Measurements from ENCODE around the gene NPTXR. TPM values are rescaled to one million over a fixed set of nuclear protein-coding genes. Genes with fewer than 3 reads are reported as not detected.
A peak's percentile ranks its signal among the peaks of the same experiment; 100 is the strongest.

NPTXR gene
- total and polyA plus RNA-seq, 3 donors from 2014 or later, result 3.9 to 14.1 (median 12.6) TPM

DNA sequence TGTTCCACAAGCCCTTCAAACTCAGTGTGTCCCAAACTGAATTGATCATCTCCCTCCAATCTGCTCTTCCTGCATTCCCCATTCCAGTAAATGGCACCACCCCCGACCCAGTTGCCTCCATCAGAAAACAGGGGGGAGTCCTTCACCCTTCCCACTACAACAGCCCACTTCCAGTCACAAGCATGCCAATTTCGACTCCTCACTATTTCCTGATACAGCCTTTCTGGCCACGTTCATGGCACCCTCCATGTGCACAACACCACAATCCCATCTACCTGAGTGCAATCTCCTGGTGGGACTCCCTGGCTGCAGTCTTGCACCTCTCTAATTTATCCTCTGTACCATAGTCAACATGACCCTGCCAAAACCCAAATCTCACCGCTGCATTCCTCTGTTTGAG is 48.3 kb downstream of the NPTXR start:
- no peak overlapping the region for H3K4me3 ChIP-seq
- 73 to 81% methylated on average over 4 of the region's 4 CpGs for WGBS, 2 donors
- H3K27me3 ChIP-seq, result no peaks in the 10 kb centered on the region
- intact Hi-C loops (cut with DNase I; ENCODE audit: low total_unique reads), result no loop called here
- H3K27ac ChIP-seq, result no peak overlapping the region
- H3K9me3 ChIP-seq, result no peaks in the 10 kb centered on the region
- H3K36me3 ChIP-seq (ENCODE audit: low read depth, missing control alignments), result no peaks in the 10 kb centered on the region
- H3K4me1 ChIP-seq, result peaks cover 13% of the 10 kb centered on the region
- DNase-seq, result no peak
- TF ChIP-seq, protein P1, sequence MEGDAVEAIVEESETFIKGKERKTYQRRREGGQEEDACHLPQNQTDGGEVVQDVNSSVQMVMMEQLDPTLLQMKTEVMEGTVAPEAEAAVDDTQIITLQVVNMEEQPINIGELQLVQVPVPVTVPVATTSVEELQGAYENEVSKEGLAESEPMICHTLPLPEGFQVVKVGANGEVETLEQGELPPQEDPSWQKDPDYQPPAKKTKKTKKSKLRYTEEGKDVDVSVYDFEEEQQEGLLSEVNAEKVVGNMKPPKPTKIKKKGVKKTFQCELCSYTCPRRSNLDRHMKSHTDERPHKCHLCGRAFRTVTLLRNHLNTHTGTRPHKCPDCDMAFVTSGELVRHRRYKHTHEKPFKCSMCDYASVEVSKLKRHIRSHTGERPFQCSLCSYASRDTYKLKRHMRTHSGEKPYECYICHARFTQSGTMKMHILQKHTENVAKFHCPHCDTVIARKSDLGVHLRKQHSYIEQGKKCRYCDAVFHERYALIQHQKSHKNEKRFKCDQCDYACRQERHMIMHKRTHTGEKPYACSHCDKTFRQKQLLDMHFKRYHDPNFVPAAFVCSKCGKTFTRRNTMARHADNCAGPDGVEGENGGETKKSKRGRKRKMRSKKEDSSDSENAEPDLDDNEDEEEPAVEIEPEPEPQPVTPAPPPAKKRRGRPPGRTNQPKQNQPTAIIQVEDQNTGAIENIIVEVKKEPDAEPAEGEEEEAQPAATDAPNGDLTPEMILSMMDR (IDR thresholded peaks at IDR 0.05), result no peak
- TF ChIP-seq POLR2A (IDR thresholded peaks at IDR 0.05), result no peak

DNA sequence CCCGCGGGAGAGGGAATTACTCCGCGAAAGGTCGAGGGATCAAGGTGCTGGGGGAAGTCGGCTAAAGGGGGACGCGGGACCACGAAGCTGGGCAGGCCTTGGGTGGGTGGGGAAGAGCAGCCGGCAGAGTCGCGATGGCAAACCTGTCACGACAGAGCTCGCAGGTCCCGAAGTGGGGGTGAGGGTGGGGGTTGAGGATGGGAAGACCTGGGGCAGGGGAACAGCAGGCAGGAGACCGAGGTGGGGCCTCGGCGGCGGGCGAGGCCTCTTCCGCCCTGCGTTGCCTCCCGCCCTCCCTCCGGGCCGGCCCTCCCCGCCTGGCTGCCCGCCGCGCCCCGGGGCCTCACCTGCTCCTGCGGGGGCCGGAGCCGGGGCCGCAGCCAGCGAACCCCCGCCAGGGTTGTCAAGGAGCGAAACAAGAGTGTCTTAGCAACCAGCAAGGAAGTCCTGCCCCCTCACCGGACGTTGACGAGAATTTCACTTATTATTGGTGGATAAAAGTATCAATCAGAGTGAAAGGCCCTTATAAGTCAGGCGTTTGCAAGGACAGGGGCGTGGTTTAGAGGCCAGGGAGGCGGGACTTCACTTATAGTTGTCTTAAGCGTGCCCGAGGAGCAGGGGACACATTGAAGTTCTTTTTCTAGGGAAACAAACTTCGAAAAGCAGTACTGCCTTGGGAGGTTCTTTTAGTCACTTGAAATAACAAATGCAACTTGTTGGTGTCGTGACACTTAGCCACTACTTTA is 49.9 kb downstream of the NPTXR start, which contains the start of gene DNAL4:
Gene DNAL4, minus strand, starts transcription at position 423 of the 746 bp plus-strand sequence. CDS start 11,412 bp downstream, outside the sequence.
- H3K9me3 ChIP-seq, result no peaks in the 10 kb centered on the region
- intact Hi-C loops (cut with DNase I; ENCODE audit: low total_unique reads), result no loop called here
- 0 to 1% methylated on average over 33 to 47 of the region's 47 CpGs for WGBS, 2 donors
- peak; percentile 99 for DNase-seq
- peak within 1 kb of the TSS; percentile 28 to 90 for H3K27ac ChIP-seq
- TF ChIP-seq, protein P1 (IDR thresholded peaks at IDR 0.05), result no peak
- TF ChIP-seq POLR2A (IDR thresholded peaks at IDR 0.05), result no peak
- peak within 1 kb of the TSS; percentile 84 to 96 for H3K4me3 ChIP-seq
- H3K27me3 ChIP-seq, result no peaks in the 10 kb centered on the region
- H3K36me3 ChIP-seq (ENCODE audit: low read depth, missing control alignments), result no peaks in the 10 kb centered on the region
- H3K4me1 ChIP-seq, result peaks cover 17% of the 10 kb centered on the region

DNA sequence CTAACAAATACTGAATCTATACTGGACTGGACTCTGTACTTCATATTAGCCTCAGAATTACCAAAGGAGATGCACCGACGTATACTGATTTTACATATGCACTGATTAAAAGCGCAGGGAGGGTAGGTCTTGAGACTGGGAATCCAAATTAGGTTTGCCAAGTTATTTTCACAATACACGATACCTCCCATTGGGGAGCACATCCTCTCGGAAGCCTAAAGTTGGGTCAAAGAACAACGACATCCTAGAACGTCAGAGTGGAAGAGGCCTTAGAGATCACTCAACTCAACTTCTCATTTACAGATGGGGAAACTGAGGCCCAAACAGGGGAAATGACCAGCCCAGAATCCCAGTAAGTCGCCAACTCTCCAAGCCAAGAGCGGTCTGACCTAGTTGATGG is 50.5 kb downstream of the NPTXR start:
- intact Hi-C loops (cut with DNase I; ENCODE audit: low total_unique reads), result no loop called here
- WGBS, 2 donors, result 16 to 20% methylated on average over 9 of the region's 9 CpGs
- TF ChIP-seq, protein P1 (IDR thresholded peaks at IDR 0.05), result no peak
- TF ChIP-seq POLR2A (IDR thresholded peaks at IDR 0.05), result no peak
- DNase-seq, result no peak
- no peaks in the 10 kb centered on the region for H3K27me3 ChIP-seq
- H3K36me3 ChIP-seq (ENCODE audit: low read depth, missing control alignments), result no peaks in the 10 kb centered on the region
- peak overlapping the region; percentile 28 to 90 for H3K27ac ChIP-seq
- peak overlapping the region; percentile 84 to 96 for H3K4me3 ChIP-seq
- H3K9me3 ChIP-seq, result no peaks in the 10 kb centered on the region
- H3K4me1 ChIP-seq, result peaks cover 19% of the 10 kb centered on the region

DNA sequence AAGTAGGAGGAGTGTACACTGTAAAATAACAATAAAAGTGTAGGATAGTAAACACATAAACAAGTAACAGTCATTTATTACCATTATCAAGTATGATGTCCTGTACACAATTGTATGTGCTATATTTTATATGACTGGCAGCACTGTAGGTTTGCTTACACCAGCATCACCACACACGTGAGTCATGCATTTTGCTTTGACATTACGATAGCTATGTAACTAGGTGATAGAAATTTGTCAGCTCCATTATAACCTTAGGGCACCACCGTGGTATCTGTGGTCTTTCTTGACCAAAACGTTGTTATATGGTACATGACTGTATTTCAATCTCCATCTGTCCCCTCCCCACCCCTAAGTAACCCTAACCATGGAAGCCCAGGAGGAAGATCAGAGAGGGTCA is 51.0 kb downstream of the NPTXR start:
- DNase-seq, result no peak
- Histone ChIP-seq H3K27me3 (no peaks in the 10 kb centered on the region), H3K9me3 (no peaks in the 10 kb centered on the region), H3K4me3 (peak overlapping the region; percentile 84 to 96), H3K27ac (no peak overlapping the region), H3K4me1 (peaks cover 24% of the 10 kb centered on the region), H3K36me3 (ENCODE audit: low read depth, missing control alignments) (no peaks in the 10 kb centered on the region)
- TF ChIP-seq POLR2A (IDR thresholded peaks at IDR 0.05), result no peak
- TF ChIP-seq, protein P1 (IDR thresholded peaks at IDR 0.05), result no peak
- WGBS, 2 donors, result 39 to 62% methylated on average over 4 of the region's 4 CpGs
- intact Hi-C loops (cut with DNase I; ENCODE audit: low total_unique reads), result no loop called here

DNA sequence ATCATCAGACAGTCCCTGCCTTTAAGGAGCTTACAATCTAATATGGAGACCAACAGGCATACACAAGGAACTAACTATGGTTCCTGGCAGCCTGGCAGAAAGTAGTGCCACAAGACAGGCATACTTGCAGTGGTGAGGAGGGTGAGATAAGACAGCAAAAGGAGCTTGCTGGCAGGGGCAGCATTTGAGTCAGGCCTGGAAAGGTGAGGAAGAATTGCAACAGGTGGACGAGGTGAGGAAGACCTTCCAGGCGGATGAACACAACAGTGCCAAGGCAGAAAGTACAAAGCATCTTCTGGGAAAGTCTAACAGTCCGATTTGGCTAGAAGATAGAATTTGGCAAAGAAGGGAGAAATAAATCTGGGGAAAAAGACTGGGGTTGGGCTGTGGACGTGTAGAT is 54.2 kb downstream of the NPTXR start:
- 86 to 87% methylated on average over 4 of the region's 4 CpGs for WGBS, 2 donors
- Histone ChIP-seq H3K36me3 (ENCODE audit: low read depth, missing control alignments) (no peaks in the 10 kb centered on the region), H3K27ac (peak overlapping the region in 1 of 2 donors; percentile 81), H3K4me3 (no peak overlapping the region), H3K27me3 (no peaks in the 10 kb centered on the region), H3K4me1 (peaks cover 51% of the 10 kb centered on the region), H3K9me3 (no peaks in the 10 kb centered on the region)
- no peak for DNase-seq
- TF ChIP-seq, protein P1 (IDR thresholded peaks at IDR 0.05), result no peak
- TF ChIP-seq POLR2A (IDR thresholded peaks at IDR 0.05), result no peak
- intact Hi-C loops (cut with DNase I; ENCODE audit: low total_unique reads), result no loop called here
